Right lobe of liver (tissue), 6 donors: ENCODE data around the gene TGFBR1. TPM values are rescaled to one million over a fixed set of nuclear protein-coding genes. Genes with fewer than 3 reads are reported as not detected.

ENCODE experiments used
- ATAC-seq, 4 donors: fragments of 200-7000 bp; cut with Tn5 transposase; one replicate each; pipeline ENCODE4 v1.9.1; 2020; ENCODE audit warnings: mild to moderate bottlenecking in 4 of 4, moderate library complexity in 4 of 4
- DNase-seq, 3 donors: peaks; one replicate each; pipeline ENCODE4 v3.0.0-alpha.2; 2020
- H3K27ac ChIP-seq, 3 donors: fragments of 200-600 bp; one replicate each; pipeline ENCODE4 v1.8.0; 2022
- H3K27me3 ChIP-seq, 2 donors: fragments of 200-600 bp; one replicate each; pipeline ENCODE4 v1.8.0; 2022
- H3K36me3 ChIP-seq, 4 donors: fragments of 200-600 bp; sonication (generic) in 1 of 4; one replicate each; pipeline versions ENCODE4 v1.5.1 to v1.8.0; 2017 to 2022; ENCODE audit warnings: control low read depth in 1 of 4
- H3K4me1 ChIP-seq, 4 donors: fragments of 200-600 bp; sonication (generic) in 1 of 4; one replicate each; pipeline versions ENCODE4 v1.5.1 to v1.8.0; 2017 to 2022; ENCODE audit warnings: control low read depth in 1 of 4
- H3K4me3 ChIP-seq, 3 donors: fragments of 200-600 bp; one replicate each; pipeline ENCODE4 v1.8.0; 2022
- H3K9me3 ChIP-seq, 4 donors: fragments of 200-600 bp; sonication (generic) in 1 of 4; one replicate each; pipeline versions ENCODE4 v1.5.1 to v1.8.0; 2017 to 2022; ENCODE audit warnings: control low read depth in 1 of 4
- POLR2A ChIP-seq: fragments of 450-650 bp; IDR thresholded peaks from one replicate; pipeline ENCODE4 v1.6.1; 2017; ENCODE audit warnings: antibody characterized with exemption, mild to moderate bottlenecking
- WGBS: methylation state at CpG from one replicate; pipeline ENCODE4 v1.1.6; 2018; ENCODE audit warnings: low coverage, low lambda C conversion rate; ENCODE audit not compliant: insufficient coverage; ENCODE audit errors: missing lambda C conversion rate; 5-methylcytosine and 5-hydroxymethylcytosine counted together
- intact Hi-C, 2 donors: fragments of 100-400 bp; cut with DNase I; formaldehyde crosslinking; loops; one replicate each; pipeline versions ENCODE4 v1.11.2 to v1.14.1; 2022
- total RNA-seq, 6 experiments: library from RNA; depleted of rRNA in 2 of 6; stranded (reverse); fragments of >200 nt in 2 of 6; fragmentation: NEBNext Ultra II Directional in 3 of 6; extraction: Animal tissue kit (Norgen Biotek cat#: 25700) in 3 of 6; gene quantifications; one replicate each; pipeline versions ENCODE4 v1.1.0 to v1.2.4, GENCODE V29; 2016 to 2023
- TF ChIP-seq, protein P1 (sequence below), 4 donors: fragments of 200-600 bp in 3 of 4; fragments of 450-650 bp in 1 of 4; IDR thresholded peaks; one replicate each; pipeline versions ENCODE4 v1.5.1 to v1.8.0; 2016 to 2022; ENCODE audit warnings: antibody characterized with exemption in 4 of 4, mild to moderate bottlenecking in 2 of 4
- donor health status: DM: no; HTN: yes; CAD: no.
- donor health status: DM: no; HTN: no; CAD: no.
- donor health status: DM: no; HTN: no; CAD: no.
- donor health status: DM: no; HTN: yes; CAD: no.
- donor health status: DM: no; HTN: yes; CAD: no.

TGFBR1 gene
- total RNA-seq, 6 experiments from 2014 or later: 9.6 to 26.4 (median 13.4) TPM

GRCh38 chr9:99169086-99169485 lies 64.2 kb downstream of the TGFBR1 start:
- no peak overlapping the region for H3K4me3 ChIP-seq
- WGBS: 85% methylated on average over 2 of the region's 2 CpGs
- H3K9me3 ChIP-seq: no peaks in the 10 kb centered on the region
- H3K36me3 ChIP-seq: no peaks in the 10 kb centered on the region
- H3K4me1 ChIP-seq: no peaks in the 10 kb centered on the region
- no peak overlapping the region for H3K27ac ChIP-seq
- no peaks in the 10 kb centered on the region for H3K27me3 ChIP-seq
- ATAC-seq: no peak
- TF ChIP-seq, protein P1, sequence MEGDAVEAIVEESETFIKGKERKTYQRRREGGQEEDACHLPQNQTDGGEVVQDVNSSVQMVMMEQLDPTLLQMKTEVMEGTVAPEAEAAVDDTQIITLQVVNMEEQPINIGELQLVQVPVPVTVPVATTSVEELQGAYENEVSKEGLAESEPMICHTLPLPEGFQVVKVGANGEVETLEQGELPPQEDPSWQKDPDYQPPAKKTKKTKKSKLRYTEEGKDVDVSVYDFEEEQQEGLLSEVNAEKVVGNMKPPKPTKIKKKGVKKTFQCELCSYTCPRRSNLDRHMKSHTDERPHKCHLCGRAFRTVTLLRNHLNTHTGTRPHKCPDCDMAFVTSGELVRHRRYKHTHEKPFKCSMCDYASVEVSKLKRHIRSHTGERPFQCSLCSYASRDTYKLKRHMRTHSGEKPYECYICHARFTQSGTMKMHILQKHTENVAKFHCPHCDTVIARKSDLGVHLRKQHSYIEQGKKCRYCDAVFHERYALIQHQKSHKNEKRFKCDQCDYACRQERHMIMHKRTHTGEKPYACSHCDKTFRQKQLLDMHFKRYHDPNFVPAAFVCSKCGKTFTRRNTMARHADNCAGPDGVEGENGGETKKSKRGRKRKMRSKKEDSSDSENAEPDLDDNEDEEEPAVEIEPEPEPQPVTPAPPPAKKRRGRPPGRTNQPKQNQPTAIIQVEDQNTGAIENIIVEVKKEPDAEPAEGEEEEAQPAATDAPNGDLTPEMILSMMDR (IDR thresholded peaks at IDR 0.05): no peak
- no peak for TF ChIP-seq POLR2A
- DNase-seq: no peak
- intact Hi-C loops: no loop called here

GRCh38 chr9:99169982-99170761 lies 65.3 kb downstream of the TGFBR1 start:
- 49% methylated on average over 7 of the region's 10 CpGs for WGBS
- DNase-seq (no peak), ATAC-seq (peak in 1 of 4 donors; percentile 11)
- Histone ChIP-seq H3K27ac (no peak overlapping the region), H3K4me1 (no peaks in the 10 kb centered on the region), H3K9me3 (no peaks in the 10 kb centered on the region), H3K4me3 (no peak overlapping the region), H3K36me3 (no peaks in the 10 kb centered on the region), H3K27me3 (no peaks in the 10 kb centered on the region)
- intact Hi-C loops: no loop called here
- TF ChIP-seq, protein P1 (IDR thresholded peaks at IDR 0.05): no peak
- TF ChIP-seq POLR2A: no peak

- TF ChIP-seq, protein P1 (IDR thresholded peaks at IDR 0.05): no peak
- no peak for TF ChIP-seq POLR2A
- no peaks in the 10 kb centered on the region for H3K27me3 ChIP-seq
- DNase-seq (no peak), ATAC-seq (no peak)
- no peaks in the 10 kb centered on the region for H3K4me1 ChIP-seq
- intact Hi-C loops: no loop called here
- H3K36me3 ChIP-seq: no peaks in the 10 kb centered on the region
- H3K27ac ChIP-seq: no peak overlapping the region
- H3K9me3 ChIP-seq: no peaks in the 10 kb centered on the region
- WGBS: 83% methylated on average over 14 of the region's 15 CpGs
- no peak overlapping the region for H3K4me3 ChIP-seq
These were observed 66.6 kb downstream of the TGFBR1 start for GRCh38 chr9:99171225-99172123.

- no peaks in the 10 kb centered on the region for H3K4me1 ChIP-seq
- DNase-seq: no peak
- ATAC-seq: no peak
- no peaks in the 10 kb centered on the region for H3K36me3 ChIP-seq
- intact Hi-C loops: no loop called here
- TF ChIP-seq POLR2A: no peak
- TF ChIP-seq, protein P1 (IDR thresholded peaks at IDR 0.05): no peak
- no peak overlapping the region for H3K27ac ChIP-seq
- no peaks in the 10 kb centered on the region for H3K9me3 ChIP-seq
- WGBS: 66% methylated on average over 9 of the region's 10 CpGs
- H3K4me3 ChIP-seq: no peak overlapping the region
- H3K27me3 ChIP-seq: no peaks in the 10 kb centered on the region
These were observed 67.5 kb downstream of the TGFBR1 start for GRCh38 chr9:99172124-99173091.
